ENCODE measurements around the gene ANK3.

Gene ANK3

DNA sequence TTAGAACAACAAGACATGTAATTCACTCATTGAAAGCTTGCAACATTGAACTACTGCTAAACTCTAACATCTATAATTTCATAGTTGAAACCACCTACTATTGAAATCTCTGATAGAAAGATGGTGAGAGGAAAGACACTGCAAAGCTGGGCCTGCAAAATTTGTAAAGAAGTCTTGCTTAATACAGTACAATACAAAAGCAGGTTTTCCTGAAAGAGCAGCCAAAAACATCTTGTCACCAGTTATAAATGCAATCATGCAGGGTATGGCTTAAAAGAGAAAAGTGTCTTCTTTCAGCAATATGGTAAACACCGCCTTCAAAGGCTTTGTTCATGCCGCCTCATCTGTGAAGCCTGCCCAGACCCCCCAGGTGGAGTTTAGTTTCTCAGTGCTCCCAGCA is 109.2 kb downstream of the ANK3 start:
- no peak for DNase-seq (ENCODE audit: low read depth)

DNA sequence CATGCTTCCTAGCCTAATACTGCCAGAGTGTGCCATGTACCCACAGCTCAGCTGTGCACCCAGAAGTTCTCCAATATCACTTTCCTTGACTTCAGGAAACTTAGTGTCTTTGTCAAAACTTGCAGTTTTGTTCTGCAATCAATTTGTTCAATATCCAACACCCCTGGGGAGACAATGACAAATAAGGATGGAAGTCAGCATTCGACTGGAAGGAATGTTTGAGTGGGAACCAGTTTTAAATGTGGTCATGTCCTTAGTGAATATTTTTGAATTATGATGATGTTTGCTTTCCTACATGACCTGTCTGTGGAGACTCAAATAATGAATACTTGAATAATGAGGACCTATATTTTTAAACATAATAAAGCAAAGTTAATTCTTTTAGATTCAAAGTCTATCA is 112.0 kb downstream of the ANK3 start:
- DNase-seq (ENCODE audit: low read depth): no peak

- DNase-seq (ENCODE audit: low read depth): no peak
These were observed 113.4 kb downstream of the ANK3 start for GRCh38 chr10:60276232-60276631.

DNA sequence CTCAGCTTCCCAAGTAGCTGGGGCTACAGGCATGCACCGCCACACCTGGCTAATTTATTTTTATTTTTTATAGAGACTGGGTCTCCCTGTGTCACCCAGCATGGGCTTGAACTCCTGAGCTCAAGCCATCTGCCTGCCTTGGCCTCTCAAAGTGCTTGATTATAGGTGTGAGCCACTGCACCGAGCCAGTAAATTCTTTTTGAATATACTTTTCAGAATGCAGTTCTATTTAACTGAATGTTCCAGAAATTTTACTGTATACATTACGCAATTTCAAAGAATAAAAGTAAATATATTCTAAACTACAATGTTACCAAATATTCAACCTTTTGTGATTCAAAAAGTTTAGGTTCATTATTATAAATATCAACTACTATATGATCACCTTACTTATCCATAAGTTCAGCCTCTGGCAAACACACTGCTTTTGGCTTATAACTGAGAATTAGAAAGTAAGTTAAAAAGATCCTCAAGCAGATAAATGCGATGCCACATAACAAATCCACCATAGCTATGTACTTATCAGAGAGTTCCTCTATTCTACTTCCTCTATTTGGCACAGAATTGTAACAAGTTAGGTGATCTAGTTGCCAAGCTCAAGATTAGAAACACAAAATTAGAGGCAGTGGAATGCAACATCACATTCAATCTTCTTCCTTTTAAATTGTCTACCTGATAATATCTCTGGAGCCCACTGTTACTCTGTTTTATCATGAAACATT is 118.2 kb downstream of the ANK3 start:
- DNase-seq (ENCODE audit: low read depth): no peak

DNA sequence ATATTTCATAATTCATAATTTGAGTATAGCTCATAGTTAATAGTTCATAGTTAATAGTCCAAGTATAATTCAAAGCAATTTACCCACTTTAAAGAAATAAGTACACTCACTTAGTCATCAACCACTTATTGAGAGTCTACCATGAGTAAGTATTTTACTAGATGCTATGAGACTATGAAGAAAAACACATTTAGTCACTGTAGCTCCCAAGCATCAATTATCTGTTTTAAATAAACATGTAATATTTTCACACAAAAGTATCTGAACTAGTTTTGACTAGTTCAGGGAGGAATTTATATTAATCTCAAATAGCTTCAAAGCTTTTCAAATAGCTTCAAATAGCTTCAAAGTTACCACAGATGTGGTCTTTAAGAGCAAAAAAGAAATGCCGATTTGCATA is 119.2 kb downstream of the ANK3 start:
- DNase-seq (ENCODE audit: low read depth): no peak

DNA sequence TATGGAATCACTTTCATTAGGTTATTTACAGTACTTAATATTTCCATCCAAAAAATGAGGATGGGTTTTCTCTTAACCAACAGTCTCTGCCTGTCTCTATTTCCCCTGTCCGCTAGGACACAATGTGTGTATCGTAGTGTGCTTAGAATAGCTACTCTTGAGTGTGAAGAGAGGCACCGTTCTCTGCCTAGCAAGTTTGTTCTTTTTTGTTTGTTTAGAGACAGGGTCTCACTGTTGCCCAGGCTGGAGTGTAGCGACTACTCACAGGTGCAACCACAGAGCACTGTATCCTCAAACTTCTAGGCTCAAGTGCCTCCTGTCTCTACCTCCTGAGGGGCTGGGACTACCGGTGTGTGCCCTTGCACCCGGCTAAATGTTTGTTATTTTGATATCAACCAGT is 121.9 kb downstream of the ANK3 start:
- DNase-seq (ENCODE audit: low read depth): no peak

DNA sequence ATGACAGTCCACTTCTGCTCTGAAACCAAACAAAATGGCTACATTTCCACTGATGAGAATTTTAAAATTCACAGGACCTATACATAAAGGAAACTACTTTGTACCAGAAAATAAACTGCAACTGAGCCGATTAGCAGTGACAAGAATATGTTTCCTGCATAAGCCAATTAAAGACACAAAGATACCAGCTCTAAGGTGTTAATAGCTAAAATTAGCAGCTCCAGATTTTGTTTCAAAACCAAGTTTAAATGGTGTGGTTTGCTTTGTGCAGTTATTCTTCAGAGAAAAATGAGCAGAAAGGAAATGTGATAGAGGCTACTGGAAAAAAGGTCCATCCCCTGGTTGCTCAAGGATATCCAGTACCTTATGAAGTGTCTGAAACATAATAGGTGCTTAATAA is 123.2 kb downstream of the ANK3 start:
- no peak for DNase-seq (ENCODE audit: low read depth)

DNA sequence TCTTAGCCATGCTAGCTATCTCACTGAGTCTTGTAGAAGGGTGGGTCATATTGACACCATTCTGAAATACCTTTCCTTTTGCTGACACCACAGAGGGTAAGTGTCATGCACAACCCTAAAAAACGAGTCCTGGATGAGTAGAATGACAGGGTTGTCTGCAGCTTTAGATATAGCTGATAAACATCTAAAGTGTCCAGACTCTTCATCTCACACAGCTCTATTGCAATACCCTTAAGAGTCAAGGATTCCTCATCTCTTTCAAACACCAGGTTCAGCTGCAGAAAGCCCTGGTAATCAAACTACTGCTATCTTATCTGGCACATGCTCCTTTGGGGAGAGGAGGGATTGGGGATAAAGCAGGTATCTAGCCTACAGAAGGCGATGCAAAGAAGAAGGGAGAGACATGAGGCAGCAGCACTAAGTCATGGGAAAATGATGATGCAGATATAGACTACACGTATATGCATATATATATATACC is 127.0 kb downstream of the ANK3 start:
- no peak for DNase-seq (ENCODE audit: low read depth)

DNA sequence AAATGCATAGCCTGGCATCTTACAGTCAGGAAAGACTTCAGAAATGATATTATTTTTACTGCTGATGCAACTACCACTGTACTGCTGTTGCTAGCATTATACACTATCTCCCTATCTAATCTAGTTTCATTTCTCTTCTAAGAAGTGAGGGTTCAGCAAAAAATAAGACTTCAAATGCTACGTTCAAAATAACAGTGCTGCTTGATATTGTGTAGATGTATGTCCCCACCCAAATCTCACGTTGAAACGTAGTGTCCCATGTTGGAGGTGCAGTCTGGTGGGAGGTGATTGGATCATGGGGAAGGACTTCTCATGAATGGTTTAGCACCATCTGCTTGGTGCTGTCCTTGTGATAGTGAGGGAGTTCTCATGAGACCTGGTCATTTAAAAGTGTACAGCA is 129.4 kb downstream of the ANK3 start:
- no peak for DNase-seq (ENCODE audit: low read depth)

DNA sequence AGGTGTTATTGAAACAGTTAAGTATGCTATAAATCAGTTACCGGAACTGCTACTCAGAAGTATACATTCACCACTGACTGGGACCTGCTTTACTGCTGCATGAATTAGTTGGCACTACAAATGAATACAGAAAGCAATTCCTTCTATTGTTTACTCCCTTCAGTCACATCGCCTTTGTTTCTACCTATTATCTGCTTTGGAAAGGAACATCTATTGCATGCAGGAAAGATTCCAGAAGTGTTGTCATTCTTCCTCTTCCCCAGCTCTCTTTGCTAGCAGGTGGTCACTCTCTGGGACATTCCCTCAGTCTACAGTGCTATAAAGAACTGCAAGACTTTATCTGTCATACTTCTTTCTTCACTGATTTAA is 131.3 kb downstream of the ANK3 start:
- DNase-seq (ENCODE audit: low read depth): no peak

- DNase-seq (ENCODE audit: low read depth): no peak
These were observed 131.8 kb downstream of the ANK3 start for GRCh38 chr10:60257767-60258428.

DNA sequence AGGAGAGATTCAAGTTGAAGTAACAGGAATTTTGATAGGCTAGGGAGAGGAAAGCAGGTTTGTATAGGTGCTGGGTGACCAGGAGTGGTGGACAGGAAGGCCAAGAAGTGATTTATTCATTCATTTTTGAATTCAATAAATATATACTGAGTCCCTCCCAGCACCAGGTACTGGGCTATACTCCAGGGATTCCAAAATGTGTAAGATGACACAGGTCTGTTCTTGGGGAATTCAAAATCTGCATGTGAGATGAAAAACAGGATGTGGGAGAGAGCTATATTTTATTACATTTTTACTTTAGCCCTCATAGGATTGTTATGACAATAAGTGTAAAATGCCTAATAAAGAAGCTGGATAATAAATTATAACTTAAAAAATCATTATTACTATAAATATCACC is 134.9 kb downstream of the ANK3 start:
- no peak for DNase-seq (ENCODE audit: low read depth)

DNA sequence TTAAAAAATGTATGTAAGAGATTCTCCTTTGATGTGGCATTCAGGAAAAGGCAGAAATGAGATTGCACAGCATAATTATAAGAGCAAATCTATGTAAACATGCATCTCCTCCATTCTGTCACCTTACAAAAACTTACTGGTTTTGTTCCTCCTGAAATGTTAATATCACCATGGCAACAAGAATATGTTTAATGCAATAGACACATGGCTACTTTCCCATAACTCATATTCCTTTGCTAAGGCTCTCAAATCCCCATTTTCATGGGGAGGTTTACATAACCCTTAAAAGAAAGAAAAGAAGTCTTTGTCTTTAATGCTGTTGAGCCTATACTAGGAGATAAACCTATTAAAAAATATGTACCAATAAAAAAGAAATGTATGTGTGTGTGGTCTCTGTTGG is 136.2 kb downstream of the ANK3 start:
- DNase-seq (ENCODE audit: low read depth): no peak

- DNase-seq (ENCODE audit: low read depth): no peak
These were observed 137.0 kb downstream of the ANK3 start for GRCh38 chr10:60252688-60253087.

GRCh38 chr10:60246382-60246781 is 143.3 kb downstream of the ANK3 start:
- no peak for DNase-seq (ENCODE audit: low read depth)

DNA sequence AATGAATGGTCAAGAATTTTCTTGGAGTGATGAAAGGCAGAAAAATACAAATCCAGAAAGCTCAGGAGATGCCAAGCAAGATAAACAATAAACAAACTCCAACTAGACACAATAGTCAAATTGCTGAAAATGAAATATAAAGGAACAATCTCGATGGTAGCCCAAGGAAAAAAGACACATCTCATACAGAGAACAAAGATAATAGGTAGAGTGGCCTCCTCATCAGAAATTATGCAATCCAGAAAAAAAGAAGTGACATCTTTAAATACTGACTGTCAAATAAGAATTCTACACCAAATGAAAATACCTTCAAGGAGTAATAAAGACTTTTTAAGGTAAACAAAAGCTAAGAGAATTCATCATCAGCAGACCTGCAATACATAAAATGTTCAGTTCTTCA is 150.4 kb downstream of the ANK3 start:
- DNase-seq (ENCODE audit: low read depth): no peak

DNA sequence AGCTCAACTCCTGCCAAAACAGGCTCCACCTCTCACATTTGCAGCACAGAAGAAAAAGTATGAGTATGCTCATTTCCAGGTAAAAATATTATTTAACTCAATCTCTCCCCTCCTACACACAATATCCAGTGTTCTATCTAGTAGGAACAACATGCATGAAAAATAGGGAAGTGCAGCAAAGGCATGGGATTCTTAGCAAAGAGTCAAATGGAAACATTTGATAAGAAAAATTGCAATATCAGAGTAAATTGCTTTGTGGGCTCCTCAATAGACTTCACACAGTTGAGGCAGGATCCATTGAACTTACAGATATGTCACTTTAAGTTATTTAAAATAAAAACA is 150.9 kb downstream of the ANK3 start:
- no peak for DNase-seq (ENCODE audit: low read depth)

DNA sequence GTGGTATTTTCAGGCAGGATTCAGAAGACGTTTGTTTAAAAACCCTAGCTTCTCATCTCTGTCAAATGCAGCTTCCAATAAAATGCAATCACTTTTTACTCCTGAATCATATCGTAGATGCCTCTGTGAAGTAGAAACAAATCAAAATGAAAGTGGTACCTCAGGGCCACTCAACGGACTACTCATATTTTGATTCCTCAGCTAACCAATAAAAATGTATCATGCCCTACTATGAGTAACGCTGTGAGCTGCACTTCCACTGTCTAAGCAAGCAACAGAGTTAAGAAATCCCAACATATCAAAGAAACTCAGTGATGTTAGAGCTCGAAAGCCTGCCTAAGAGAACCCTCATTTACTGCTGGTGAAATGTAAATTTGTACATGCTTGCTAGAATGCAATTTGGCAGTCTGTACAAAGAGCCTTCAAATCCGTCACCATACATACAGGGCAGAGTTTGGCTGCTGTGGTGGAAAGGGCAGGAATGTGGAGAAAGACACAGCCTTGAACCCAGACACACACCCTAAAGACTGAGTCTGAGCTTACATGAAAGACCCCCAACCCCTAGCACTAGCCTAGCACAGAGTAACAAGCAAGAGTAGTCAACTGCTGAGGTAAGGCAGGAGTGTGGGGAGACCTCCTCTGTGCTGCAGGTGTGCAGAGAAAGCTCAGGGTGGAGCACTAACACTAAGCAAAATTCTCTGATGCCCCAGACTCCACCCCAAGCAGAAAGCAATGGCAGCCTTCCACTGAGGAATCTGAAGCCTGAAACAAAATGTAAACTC is 151.5 kb downstream of the ANK3 start:
- DNase-seq (ENCODE audit: low read depth): no peak

DNA sequence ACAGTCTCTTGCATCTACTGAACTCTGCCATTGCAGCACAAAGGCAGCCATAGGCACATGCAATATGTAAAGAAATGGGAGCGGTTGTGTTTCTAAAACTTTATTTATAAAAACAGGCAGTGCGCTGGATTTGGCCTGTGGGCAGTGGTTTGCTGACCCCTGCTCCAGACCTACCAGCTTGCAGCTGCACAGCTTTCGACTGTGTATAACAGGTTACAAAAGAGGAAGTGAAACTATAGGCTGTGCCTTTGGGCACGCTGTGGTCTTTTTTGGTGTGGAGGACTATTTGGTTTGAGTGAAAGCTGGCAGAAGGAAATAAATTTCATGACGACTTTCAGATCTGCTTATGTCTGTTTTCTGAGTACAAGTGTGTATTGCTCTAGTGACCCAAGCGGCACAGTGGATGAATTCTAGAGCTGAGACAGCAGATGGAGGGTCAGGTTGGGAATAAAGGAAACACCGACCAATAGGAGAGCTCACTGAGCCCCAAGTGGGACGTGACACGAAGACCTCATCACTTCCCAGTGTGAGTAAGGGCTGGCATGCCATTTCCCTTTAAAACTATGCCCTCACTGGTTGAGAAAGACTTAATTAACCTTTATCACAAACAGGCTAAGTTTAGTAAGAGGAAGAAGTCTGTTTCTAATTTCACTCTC is 152.7 kb downstream of the ANK3 start:
- DNase-seq (ENCODE audit: low read depth): no peak

GRCh38 chr10:60235001-60235400 is 154.7 kb downstream of the ANK3 start:
- DNase-seq (ENCODE audit: low read depth): no peak

GRCh38 chr10:60234551-60234950 is 155.1 kb downstream of the ANK3 start:
- DNase-seq (ENCODE audit: low read depth): no peak

DNA sequence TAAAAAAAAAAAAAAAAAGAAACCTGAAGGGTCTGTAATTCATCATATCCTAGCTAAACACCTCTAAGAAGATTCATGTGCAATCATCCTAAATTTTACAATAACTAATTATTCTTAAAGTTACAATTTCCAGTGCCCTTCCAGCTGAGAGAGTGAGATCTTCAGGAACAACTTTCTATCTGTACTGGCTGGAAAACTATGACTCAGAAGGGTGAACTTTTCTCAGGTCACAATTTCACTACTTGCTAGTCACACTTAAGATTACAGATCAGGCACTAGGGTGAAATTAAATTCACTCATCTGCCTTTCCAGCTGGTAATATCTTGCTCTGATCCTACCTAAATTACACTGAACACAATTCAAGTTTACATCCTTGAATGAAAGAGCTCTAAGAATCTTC is 158.8 kb downstream of the ANK3 start:
- no peak for DNase-seq (ENCODE audit: low read depth)

Measured in stimulated activated CD8-positive, alpha-beta memory T cell treated with anti-CD3 and anti-CD28 coated beads, Interleukin-15, amount 100 ng/mL, for 24 hours (primary cell).